GM15510 (cell line): ENCODE data around the gene EMX1.

Experiments
- POLR2A ChIP-seq: IDR thresholded peaks from 3 replicates; pipeline ENCODE4 v1.6.1; 2011; ENCODE audit warnings: borderline replicate concordance; ENCODE audit not compliant: insufficient read length; ENCODE audit errors: extremely low read depth

Gene EMX1

GRCh38 chr2:72917138-72917876 lies at the start of gene EMX1:
TSS of gene EMX1 (plus strand) at chr2:72917519. CDS start at chr2:72917853, 334 bp downstream.
- TF ChIP-seq POLR2A = peak; percentile 17

GRCh38 chr2:72871060-72871459 lies 46.3 kb upstream of the EMX1 start:
- TF ChIP-seq POLR2A = no peak

GRCh38 chr2:72871880-72872279 lies 45.4 kb upstream of the EMX1 start:
- TF ChIP-seq POLR2A = no peak

GRCh38 chr2:72883356-72883962 lies 33.9 kb upstream of the EMX1 start:
- no peak for TF ChIP-seq POLR2A

- no peak for TF ChIP-seq POLR2A
Observed at GRCh38 chr2:72886505-72887031, 30.8 kb upstream of the EMX1 start.

- peak; percentile 35 for TF ChIP-seq POLR2A
Observed at GRCh38 chr2:72887032-72887739, 30.1 kb upstream of the EMX1 start, which contains the start of gene SPR. TSS of gene SPR (plus strand) at chr2:72887408. CDS start at chr2:72887433, 25 bp downstream.

- TF ChIP-seq POLR2A = no peak
Observed at GRCh38 chr2:72887740-72888437, 29.4 kb upstream of the EMX1 start.

- no peak for TF ChIP-seq POLR2A
Observed at GRCh38 chr2:72888438-72889202, 28.7 kb upstream of the EMX1 start.

GRCh38 chr2:72889991-72890390 lies 27.3 kb upstream of the EMX1 start:
- TF ChIP-seq POLR2A = no peak

- TF ChIP-seq POLR2A = no peak
Observed at GRCh38 chr2:72891091-72891818, 26.1 kb upstream of the EMX1 start.

GRCh38 chr2:72892506-72893173 lies 24.7 kb upstream of the EMX1 start:
- no peak for TF ChIP-seq POLR2A

GRCh38 chr2:72893594-72894319 lies 23.6 kb upstream of the EMX1 start:
- no peak for TF ChIP-seq POLR2A
